Tibial nerve (tissue), 4 donors: ENCODE results near the gene JAG2.

ENCODE experiments used
- EP300 ChIP-seq, 2 donors: sonication (generic); formaldehyde crosslinking; IDR thresholded peaks; one replicate each; pipeline ENCODE4 v1.6.1; 2017; ENCODE audit warnings: antibody characterized with exemption in 2 of 2, mild to moderate bottlenecking in 1 of 2
- POLR2A ChIP-seq, 2 donors: fragments of 450-650 bp; IDR thresholded peaks; one replicate each; pipeline ENCODE4 v1.6.1; 2017; ENCODE audit warnings: antibody characterized with exemption in 2 of 2, mild to moderate bottlenecking in 2 of 2, moderate library complexity in 2 of 2
- TF ChIP-seq, protein P1 (sequence below), 5 experiments: fragments of 200-600 bp in 3 of 5; fragments of 450-650 bp in 2 of 5; sonication (generic) in 3 of 5; IDR thresholded peaks; one replicate each; pipeline ENCODE4 v1.5.1; 2016 to 2019; ENCODE audit warnings: antibody characterized with exemption in 5 of 5, mild to moderate bottlenecking in 3 of 5, moderate library complexity in 2 of 5

GRCh38 chr14:105141486-105142281 is 26.9 kb downstream of the JAG2 start:
- TF ChIP-seq, protein P1, sequence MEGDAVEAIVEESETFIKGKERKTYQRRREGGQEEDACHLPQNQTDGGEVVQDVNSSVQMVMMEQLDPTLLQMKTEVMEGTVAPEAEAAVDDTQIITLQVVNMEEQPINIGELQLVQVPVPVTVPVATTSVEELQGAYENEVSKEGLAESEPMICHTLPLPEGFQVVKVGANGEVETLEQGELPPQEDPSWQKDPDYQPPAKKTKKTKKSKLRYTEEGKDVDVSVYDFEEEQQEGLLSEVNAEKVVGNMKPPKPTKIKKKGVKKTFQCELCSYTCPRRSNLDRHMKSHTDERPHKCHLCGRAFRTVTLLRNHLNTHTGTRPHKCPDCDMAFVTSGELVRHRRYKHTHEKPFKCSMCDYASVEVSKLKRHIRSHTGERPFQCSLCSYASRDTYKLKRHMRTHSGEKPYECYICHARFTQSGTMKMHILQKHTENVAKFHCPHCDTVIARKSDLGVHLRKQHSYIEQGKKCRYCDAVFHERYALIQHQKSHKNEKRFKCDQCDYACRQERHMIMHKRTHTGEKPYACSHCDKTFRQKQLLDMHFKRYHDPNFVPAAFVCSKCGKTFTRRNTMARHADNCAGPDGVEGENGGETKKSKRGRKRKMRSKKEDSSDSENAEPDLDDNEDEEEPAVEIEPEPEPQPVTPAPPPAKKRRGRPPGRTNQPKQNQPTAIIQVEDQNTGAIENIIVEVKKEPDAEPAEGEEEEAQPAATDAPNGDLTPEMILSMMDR (IDR thresholded peaks at IDR 0.05), result no peak
- TF ChIP-seq POLR2A (IDR thresholded peaks at IDR 0.05) (no peak), EP300 (IDR thresholded peaks at IDR 0.05) (no peak)
